ENCODE results near the gene MPZL3.

Gene MPZL3

DNA sequence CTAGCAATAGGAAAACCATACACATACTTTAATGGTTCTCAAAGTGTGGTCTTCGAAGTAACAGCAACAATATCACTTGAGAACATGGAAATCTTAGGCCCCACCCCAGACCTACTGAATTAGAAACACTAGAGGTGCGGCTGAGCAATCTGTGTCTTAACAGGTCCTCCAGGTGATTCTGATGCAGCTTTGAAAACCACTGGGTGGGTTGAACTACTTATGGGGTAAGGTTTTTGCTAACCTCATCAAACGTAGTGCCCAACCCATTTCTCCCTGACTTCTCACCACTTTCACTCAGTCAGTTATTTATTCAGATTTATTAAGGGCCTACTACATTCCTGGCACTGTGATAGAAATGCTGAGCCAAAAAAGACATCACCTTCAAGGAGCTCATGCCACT is 8.2 kb upstream of the MPZL3 start:
- H2BK5ac ChIP-seq (ENCODE audit: low read depth, low read length, poor library complexity, severe bottlenecking), result no peak overlapping the region
- H2BK120ac ChIP-seq (ENCODE audit: low read depth, low read length), result no peak overlapping the region
- H3K27ac ChIP-seq (ENCODE audit: low read length, poor library complexity, severe bottlenecking), result no peak overlapping the region
- no peak for DNase-seq
- no peak overlapping the region for H2AK5ac ChIP-seq (ENCODE audit: low read length, severe bottlenecking)
- no peak overlapping the region for H3K9ac ChIP-seq (ENCODE audit: low read length)
- peaks cover 44 to 63% of the 10 kb centered on the region in 2 experiments for H3K27me3 ChIP-seq (ENCODE audit: control insufficient read depth in 1 of 2, insufficient read depth in 1 of 2, low read length in 2 of 2)
- no peak overlapping the region for H3K18ac ChIP-seq (ENCODE audit: low read depth in 1 of 2, low read length in 2 of 2)
- H3K23ac ChIP-seq (ENCODE audit: low read length in 2 of 2), result no peak overlapping the region
- no peaks in the 10 kb centered on the region for H3K9me3 ChIP-seq (ENCODE audit: control insufficient read depth, low read length)
- no peak overlapping the region for H2AFZ ChIP-seq (ENCODE audit: low read depth, low read length)
- WGBS, result 70% methylated on average over 1 of the region's 3 CpGs
- no peaks in the 10 kb centered on the region for H3K36me3 ChIP-seq (ENCODE audit: control insufficient read depth in 1 of 2, insufficient read depth in 2 of 2, low read depth in 1 of 2, low read length in 2 of 2)
- peaks cover 2% of the 10 kb centered on the region for H3K4me1 ChIP-seq (ENCODE audit: control insufficient read depth, insufficient read depth, low read depth, low read length)
- H3K4me3 ChIP-seq (ENCODE audit: insufficient read depth in 1 of 2, low read depth in 1 of 2, low read length in 2 of 2), result no peak overlapping the region
- H3K79me1 ChIP-seq (replicated peaks; ENCODE audit: low read length, poor library complexity, severe bottlenecking), result no peaks in the 10 kb centered on the region
- H2BK12ac ChIP-seq (ENCODE audit: low read length in 2 of 2), result no peak overlapping the region
- no peak overlapping the region for H4K8ac ChIP-seq (ENCODE audit: low read length)
- no peak overlapping the region for H3K4me2 ChIP-seq (ENCODE audit: low read length, poor library complexity, severe bottlenecking)
- no peak overlapping the region for H3K14ac ChIP-seq (ENCODE audit: low read length in 2 of 2)
- no peak overlapping the region for H3K4ac ChIP-seq (ENCODE audit: low read depth in 1 of 2, low read length in 2 of 2)
- no peak overlapping the region for H4K91ac ChIP-seq (ENCODE audit: low read length)
- no peak overlapping the region for H2BK15ac ChIP-seq (ENCODE audit: low read depth, poor library complexity, severe bottlenecking)

DNA sequence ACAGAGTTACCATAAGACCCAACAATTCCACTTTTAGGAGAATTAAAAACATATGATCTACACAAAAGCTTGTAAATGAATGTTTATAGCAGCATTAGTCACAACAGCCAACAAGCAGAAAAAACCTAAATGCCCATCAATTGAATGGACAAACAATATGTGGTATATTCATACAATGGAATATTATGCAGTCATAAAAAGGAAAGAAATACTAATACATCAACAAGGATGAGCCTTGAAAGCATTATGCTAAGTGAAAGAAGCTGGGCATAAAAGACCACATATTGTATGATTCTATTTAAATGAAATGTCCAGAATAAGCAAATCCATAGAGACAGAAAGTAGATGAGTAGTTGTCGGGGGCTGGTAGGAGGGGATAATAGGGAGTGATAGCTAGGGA is 7.0 kb upstream of the MPZL3 start:
- Histone ChIP-seq H3K36me3 (ENCODE audit: control insufficient read depth in 1 of 2, insufficient read depth in 2 of 2, low read depth in 1 of 2, low read length in 2 of 2) (no peaks in the 10 kb centered on the region), H2BK5ac (ENCODE audit: low read depth, low read length, poor library complexity, severe bottlenecking) (no peak overlapping the region), H3K4ac (ENCODE audit: low read depth in 1 of 2, low read length in 2 of 2) (no peak overlapping the region), H2BK120ac (ENCODE audit: low read depth, low read length) (no peak overlapping the region), H4K8ac (ENCODE audit: low read length) (no peak overlapping the region), H3K4me2 (ENCODE audit: low read length, poor library complexity, severe bottlenecking) (no peak overlapping the region), H3K4me3 (ENCODE audit: insufficient read depth in 1 of 2, low read depth in 1 of 2, low read length in 2 of 2) (no peak overlapping the region), H2AFZ (ENCODE audit: low read depth, low read length) (no peak overlapping the region), H3K14ac (ENCODE audit: low read length in 2 of 2) (no peak overlapping the region), H3K27me3 (ENCODE audit: control insufficient read depth in 1 of 2, insufficient read depth in 1 of 2, low read length in 2 of 2) (peaks cover 32 to 62% of the 10 kb centered on the region in 2 experiments), H3K27ac (ENCODE audit: low read length, poor library complexity, severe bottlenecking) (no peak overlapping the region), H2BK12ac (ENCODE audit: low read length in 2 of 2) (no peak overlapping the region), H3K18ac (ENCODE audit: low read depth in 1 of 2, low read length in 2 of 2) (no peak overlapping the region), H3K4me1 (ENCODE audit: control insufficient read depth, insufficient read depth, low read depth, low read length) (peaks cover under 1% of the 10 kb centered on the region), H3K79me1 (replicated peaks; ENCODE audit: low read length, poor library complexity, severe bottlenecking) (no peaks in the 10 kb centered on the region), H3K9ac (ENCODE audit: low read length) (no peak overlapping the region), H3K23ac (ENCODE audit: low read length in 2 of 2) (no peak overlapping the region), H2BK15ac (ENCODE audit: low read depth, poor library complexity, severe bottlenecking) (no peak overlapping the region), H4K91ac (ENCODE audit: low read length) (no peak overlapping the region), H3K9me3 (ENCODE audit: control insufficient read depth, low read length) (no peaks in the 10 kb centered on the region), H2AK5ac (ENCODE audit: low read length, severe bottlenecking) (no peak overlapping the region)
- WGBS, result 100% methylated on average over 1 of the region's 1 CpG
- no peak for DNase-seq

- WGBS, result 0% methylated on average over 1 of the region's 1 CpG
- no peak overlapping the region for H3K4me3 ChIP-seq (ENCODE audit: insufficient read depth in 1 of 2, low read depth in 1 of 2, low read length in 2 of 2)
- H3K9ac ChIP-seq (ENCODE audit: low read length), result no peak overlapping the region
Observed at GRCh38 chr11:118258410-118258809, 6.2 kb upstream of the MPZL3 start.

GRCh38 chr11:118252688-118253087 is 523 bp upstream of the MPZL3 start:
- peak overlapping the region in 1 of 2 experiments; percentile 92 for H3K4me3 ChIP-seq (ENCODE audit: insufficient read depth in 1 of 2, low read depth in 1 of 2, low read length in 2 of 2)
- no peak overlapping the region for H3K23ac ChIP-seq (ENCODE audit: low read length in 2 of 2)
- peak overlapping the region; percentile 80 for H3K9ac ChIP-seq (ENCODE audit: low read length)
- WGBS, result 93% methylated on average over 2 of the region's 3 CpGs
- no peak overlapping the region for H3K4ac ChIP-seq (ENCODE audit: low read depth in 1 of 2, low read length in 2 of 2)
- no peak overlapping the region for H3K18ac ChIP-seq (ENCODE audit: low read depth in 1 of 2, low read length in 2 of 2)
- H2BK12ac ChIP-seq (ENCODE audit: low read length in 2 of 2), result no peak overlapping the region
- no peaks in the 10 kb centered on the region for H3K79me1 ChIP-seq (replicated peaks; ENCODE audit: low read length, poor library complexity, severe bottlenecking)
- no peaks in the 10 kb centered on the region for H3K4me1 ChIP-seq (ENCODE audit: control insufficient read depth, insufficient read depth, low read depth, low read length)
- no peaks in the 10 kb centered on the region for H3K36me3 ChIP-seq (ENCODE audit: control insufficient read depth in 1 of 2, insufficient read depth in 2 of 2, low read depth in 1 of 2, low read length in 2 of 2)
- H2BK120ac ChIP-seq (ENCODE audit: low read depth, low read length), result no peak overlapping the region
- no peak overlapping the region for H2BK15ac ChIP-seq (ENCODE audit: low read depth, poor library complexity, severe bottlenecking)
- H2BK5ac ChIP-seq (ENCODE audit: low read depth, low read length, poor library complexity, severe bottlenecking), result no peak overlapping the region
- H4K91ac ChIP-seq (ENCODE audit: low read length), result no peak overlapping the region
- no peak for DNase-seq
- no peak overlapping the region for H3K14ac ChIP-seq (ENCODE audit: low read length in 2 of 2)
- no peak overlapping the region for H2AK5ac ChIP-seq (ENCODE audit: low read length, severe bottlenecking)
- H3K9me3 ChIP-seq (ENCODE audit: control insufficient read depth, low read length), result no peaks in the 10 kb centered on the region
- H3K27ac ChIP-seq (ENCODE audit: low read length, poor library complexity, severe bottlenecking), result no peak overlapping the region
- H4K8ac ChIP-seq (ENCODE audit: low read length), result no peak overlapping the region
- H3K4me2 ChIP-seq (ENCODE audit: low read length, poor library complexity, severe bottlenecking), result no peak overlapping the region
- H2AFZ ChIP-seq (ENCODE audit: low read depth, low read length), result no peak overlapping the region
- peaks cover 0 to 19% of the 10 kb centered on the region in 2 experiments for H3K27me3 ChIP-seq (ENCODE audit: control insufficient read depth in 1 of 2, insufficient read depth in 1 of 2, low read length in 2 of 2)

More at GRCh38 chr11:118258410-118258809, 6.2 kb upstream of the MPZL3 start:
- H2AK5ac ChIP-seq (ENCODE audit: low read length, severe bottlenecking), result no peak overlapping the region
- H3K36me3 ChIP-seq (ENCODE audit: control insufficient read depth in 1 of 2, insufficient read depth in 2 of 2, low read depth in 1 of 2, low read length in 2 of 2), result no peaks in the 10 kb centered on the region
- no peaks in the 10 kb centered on the region for H3K9me3 ChIP-seq (ENCODE audit: control insufficient read depth, low read length)
- H3K4me2 ChIP-seq (ENCODE audit: low read length, poor library complexity, severe bottlenecking), result no peak overlapping the region
- no peak overlapping the region for H3K27ac ChIP-seq (ENCODE audit: low read length, poor library complexity, severe bottlenecking)
- peaks cover 25 to 55% of the 10 kb centered on the region in 2 experiments for H3K27me3 ChIP-seq (ENCODE audit: control insufficient read depth in 1 of 2, insufficient read depth in 1 of 2, low read length in 2 of 2)
- no peak overlapping the region for H3K14ac ChIP-seq (ENCODE audit: low read length in 2 of 2)
- H2BK120ac ChIP-seq (ENCODE audit: low read depth, low read length), result no peak overlapping the region
- no peak overlapping the region for H2BK15ac ChIP-seq (ENCODE audit: low read depth, poor library complexity, severe bottlenecking)
- no peak overlapping the region for H4K91ac ChIP-seq (ENCODE audit: low read length)
- H2BK12ac ChIP-seq (ENCODE audit: low read length in 2 of 2), result no peak overlapping the region
- no peak overlapping the region for H4K8ac ChIP-seq (ENCODE audit: low read length)
- no peaks in the 10 kb centered on the region for H3K79me1 ChIP-seq (replicated peaks; ENCODE audit: low read length, poor library complexity, severe bottlenecking)
- no peak overlapping the region for H3K18ac ChIP-seq (ENCODE audit: low read depth in 1 of 2, low read length in 2 of 2)
- H3K23ac ChIP-seq (ENCODE audit: low read length in 2 of 2), result no peak overlapping the region
- no peaks in the 10 kb centered on the region for H3K4me1 ChIP-seq (ENCODE audit: control insufficient read depth, insufficient read depth, low read depth, low read length)
- no peak for DNase-seq
- no peak overlapping the region for H2BK5ac ChIP-seq (ENCODE audit: low read depth, low read length, poor library complexity, severe bottlenecking)
- H2AFZ ChIP-seq (ENCODE audit: low read depth, low read length), result no peak overlapping the region
- no peak overlapping the region for H3K4ac ChIP-seq (ENCODE audit: low read depth in 1 of 2, low read length in 2 of 2)

Data from mesenchymal stem cell (in vitro differentiated cells and primary cell).